ENCODE data around the gene ASPSCR1. TPM values are rescaled to one million over a fixed set of nuclear protein-coding genes. Genes with fewer than 3 reads are reported as not detected.
A peak's percentile ranks its signal among the peaks of the same experiment; 100 is the strongest.

ASPSCR1 gene
- total and polyA plus RNA-seq, 2 donors from 2014 or later: 35.2 to 57.5 TPM

- no peak for DNase-seq
- Histone ChIP-seq H3K36me3 (ENCODE audit: control insufficient read depth in 2 of 3, insufficient read depth in 3 of 3, low read length in 3 of 3) (no peaks in the 10 kb centered on the region), H3K4me1 (ENCODE audit: control insufficient read depth in 2 of 3, insufficient read depth in 2 of 3, low read depth in 1 of 3, low read length in 3 of 3) (peaks cover 0 to 15% (median 6%) of the 10 kb centered on the region in 3 donors), H3K9ac (ENCODE audit: low read length in 3 of 3) (no peak overlapping the region), H3K4me3 (ENCODE audit: low read length in 3 of 3) (no peak overlapping the region), H3K27ac (ENCODE audit: low read depth in 2 of 2, low read length in 2 of 2) (no peak overlapping the region), H3K9me3 (ENCODE audit: control insufficient read depth in 2 of 3, insufficient read depth in 1 of 3, low read length in 3 of 3) (no peaks in the 10 kb centered on the region), H3K27me3 (ENCODE audit: control insufficient read depth, insufficient read depth, low read length) (no peaks in the 10 kb centered on the region)
- no peak for TF ChIP-seq CTCF (IDR thresholded peaks at IDR 0.05; ENCODE audit: borderline replicate concordance, extremely low read depth, insufficient read depth)
- FAIRE-seq: no peak
- intact Hi-C loops (cut with DNase I): loop anchor here (10.0 kb wide), 1 partner anchor 53 kb away; the partner anchor contains the start of gene NOTUM
Measured at GRCh38 chr17:82017612-82018151, 40.3 kb downstream of the ASPSCR1 start.

DNA sequence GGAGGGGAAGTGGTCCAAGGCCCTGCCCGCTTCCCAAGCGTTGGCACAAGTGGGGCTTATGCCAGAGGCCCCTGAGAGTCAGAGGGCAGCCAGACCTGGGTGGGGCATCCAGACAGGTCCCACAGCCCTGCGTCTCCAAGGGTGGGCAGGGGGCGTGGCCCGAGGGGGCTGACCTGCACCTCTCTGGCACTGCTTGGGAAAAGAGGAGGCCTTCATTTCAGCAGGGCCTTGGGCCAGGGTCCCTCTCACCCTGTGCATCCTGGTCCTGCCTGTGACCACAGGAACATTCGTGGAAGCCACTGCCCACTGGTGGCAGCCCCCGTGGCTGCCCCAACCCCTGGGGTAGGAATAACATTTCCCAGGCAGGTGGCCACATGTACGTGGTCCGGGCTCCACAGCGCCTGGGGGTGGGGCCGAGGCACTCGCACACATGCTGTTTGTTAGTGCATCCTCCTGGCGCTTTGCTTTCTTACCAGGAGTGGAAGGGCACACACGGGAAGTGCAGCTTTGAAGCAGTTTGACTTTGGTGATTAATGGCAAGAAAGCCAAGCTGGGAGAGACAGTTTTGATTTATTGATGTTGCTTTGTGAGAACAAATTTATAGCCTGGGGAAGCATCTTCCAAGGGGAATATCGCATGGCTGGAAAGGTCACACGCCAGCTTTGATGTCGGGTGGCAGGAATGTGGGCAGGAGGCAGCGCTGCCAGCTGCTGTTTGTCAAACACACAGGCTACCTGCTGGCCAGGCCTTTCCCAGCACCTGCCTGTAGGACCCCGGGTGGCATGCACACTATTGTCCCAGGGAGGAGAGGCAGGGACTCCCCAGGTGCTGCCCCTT is 40.9 kb downstream of the ASPSCR1 start:
- no peak overlapping the region for H3K9ac ChIP-seq (ENCODE audit: low read length in 3 of 3)
- H3K4me1 ChIP-seq (ENCODE audit: control insufficient read depth in 2 of 3, insufficient read depth in 2 of 3, low read depth in 1 of 3, low read length in 3 of 3): peaks cover 0 to 15% (median 6%) of the 10 kb centered on the region in 3 donors
- no peak overlapping the region for H3K4me3 ChIP-seq (ENCODE audit: low read length in 3 of 3)
- peak in 3 of 5 donors; percentile 85 to 89 (median 88) for DNase-seq
- no peaks in the 10 kb centered on the region for H3K36me3 ChIP-seq (ENCODE audit: control insufficient read depth in 2 of 3, insufficient read depth in 3 of 3, low read length in 3 of 3)
- H3K9me3 ChIP-seq (ENCODE audit: control insufficient read depth in 2 of 3, insufficient read depth in 1 of 3, low read length in 3 of 3): no peaks in the 10 kb centered on the region
- no peaks in the 10 kb centered on the region for H3K27me3 ChIP-seq (ENCODE audit: control insufficient read depth, insufficient read depth, low read length)
- no peak for FAIRE-seq
- H3K27ac ChIP-seq (ENCODE audit: low read depth in 2 of 2, low read length in 2 of 2): no peak overlapping the region
- intact Hi-C loops (cut with DNase I): loop anchor here (10.0 kb wide), 1 partner anchor 54 kb away; the partner anchor contains the start of gene NOTUM
- TF ChIP-seq CTCF (IDR thresholded peaks at IDR 0.05; ENCODE audit: borderline replicate concordance, extremely low read depth, insufficient read depth): no peak

- no peaks in the 10 kb centered on the region for H3K27me3 ChIP-seq (ENCODE audit: control insufficient read depth, insufficient read depth, low read length)
- peaks cover 0 to 21% (median 6%) of the 10 kb centered on the region in 3 donors for H3K4me1 ChIP-seq (ENCODE audit: control insufficient read depth in 2 of 3, insufficient read depth in 2 of 3, low read depth in 1 of 3, low read length in 3 of 3)
- no peak overlapping the region for H3K4me3 ChIP-seq (ENCODE audit: low read length in 3 of 3)
- intact Hi-C loops (cut with DNase I): loop anchor here (10.0 kb wide), 1 partner anchor 54 kb away; the partner anchor contains the start of gene NOTUM
- H3K27ac ChIP-seq (ENCODE audit: low read depth in 2 of 2, low read length in 2 of 2): no peak overlapping the region
- TF ChIP-seq CTCF (IDR thresholded peaks at IDR 0.05; ENCODE audit: borderline replicate concordance, extremely low read depth, insufficient read depth): no peak
- DNase-seq (no peak), FAIRE-seq (no peak)
- no peak overlapping the region for H3K9ac ChIP-seq (ENCODE audit: low read length in 3 of 3)
- no peaks in the 10 kb centered on the region for H3K36me3 ChIP-seq (ENCODE audit: control insufficient read depth in 2 of 3, insufficient read depth in 3 of 3, low read length in 3 of 3)
- H3K9me3 ChIP-seq (ENCODE audit: control insufficient read depth in 2 of 3, insufficient read depth in 1 of 3, low read length in 3 of 3): no peaks in the 10 kb centered on the region
Measured at GRCh38 chr17:82018989-82019689, 41.7 kb downstream of the ASPSCR1 start.

Measured in kidney (tissue), 14 donors.